ENCODE measurements around the gene PDXK. TPM values are rescaled to one million over a fixed set of nuclear protein-coding genes. Genes with fewer than 3 reads are reported as not detected.
"Not testable (repeated sequence)": the region's sequence is repeated elsewhere in the genome, so short reads cannot be mapped to it uniquely, and the experiment has no call there.

PDXK gene
- total RNA-seq, 6 experiments from 2014 or later, result 52.9 to 87.5 (median 58.9) TPM

- no peak overlapping the region for H3K27ac ChIP-seq
- H3K4me3 ChIP-seq, result no peak overlapping the region
- WGBS (ENCODE audit: insufficient coverage, low coverage, low lambda C conversion rate, missing lambda C conversion rate), result 94% methylated on average over 8 of the region's 27 CpGs
- intact Hi-C loops (cut with DNase I), result loop anchor here (10.0 kb wide), 2 partner anchors 50 to 60 kb away; no protein-coding TSS in a partner anchor
- no peaks in the 10 kb centered on the region for H3K27me3 ChIP-seq
- ATAC-seq, result no peak
- H3K9me3 ChIP-seq, result no peaks in the 10 kb centered on the region
- no peak for TF ChIP-seq POLR2A (IDR thresholded peaks at IDR 0.05)
- TF ChIP-seq CTCF (IDR thresholded peaks at IDR 0.05), result no peak
- H3K36me3 ChIP-seq, result peaks cover 0 to 27% (median 0%) of the 10 kb centered on the region in 4 donors
- no peaks in the 10 kb centered on the region for H3K4me1 ChIP-seq
- DNase-seq, result no peak
Observed at GRCh38 chr21:43694437-43695079, 24.4 kb upstream of the PDXK start.

- H3K27me3 ChIP-seq, result no peaks in the 10 kb centered on the region
- intact Hi-C loops (cut with DNase I), result loop anchor here (10.0 kb wide), 2 partner anchors 49 to 59 kb away; no protein-coding TSS in a partner anchor
- 95% methylated on average over 4 of the region's 17 CpGs for WGBS (ENCODE audit: insufficient coverage, low coverage, low lambda C conversion rate, missing lambda C conversion rate)
- H3K4me1 ChIP-seq, result no peaks in the 10 kb centered on the region
- DNase-seq (peak in 1 of 3 donors; percentile 2), ATAC-seq (peak in 1 of 4 donors; percentile 19)
- no peak overlapping the region for H3K4me3 ChIP-seq
- no peak overlapping the region for H3K27ac ChIP-seq
- H3K36me3 ChIP-seq, result peaks cover 0 to 13% (median 0%) of the 10 kb centered on the region in 4 donors
- no peaks in the 10 kb centered on the region for H3K9me3 ChIP-seq
- no peak for TF ChIP-seq CTCF (IDR thresholded peaks at IDR 0.05)
Observed at GRCh38 chr21:43696214-43696613, 22.7 kb upstream of the PDXK start.

- ATAC-seq, result no peak
- WGBS (ENCODE audit: insufficient coverage, low coverage, low lambda C conversion rate, missing lambda C conversion rate), result 95% methylated on average over 8 of the region's 11 CpGs
Observed at GRCh38 chr21:43697758-43698643, 20.9 kb upstream of the PDXK start.

GRCh38 chr21:43699492-43699777, 19.5 kb upstream of the PDXK start:
- not testable (repeated sequence) for H3K36me3 ChIP-seq, H3K27ac ChIP-seq, H3K4me1 ChIP-seq, H3K9me3 ChIP-seq, DNase-seq, ATAC-seq, H3K4me3 ChIP-seq, H3K27me3 ChIP-seq
- intact Hi-C loops (cut with DNase I), result loop anchor here (10.0 kb wide), 2 partner anchors 45 to 55 kb away; no protein-coding TSS in a partner anchor
- 61% methylated on average over 4 of the region's 5 CpGs for WGBS (ENCODE audit: insufficient coverage, low coverage, low lambda C conversion rate, missing lambda C conversion rate)

More at GRCh38 chr21:43697758-43698643, 20.9 kb upstream of the PDXK start:
- intact Hi-C loops (cut with DNase I), result loop anchor here (10.0 kb wide), 2 partner anchors 47 to 57 kb away; no protein-coding TSS in a partner anchor
- H3K27ac ChIP-seq, result no peak overlapping the region
- H3K4me3 ChIP-seq, result no peak overlapping the region
- peaks cover 0 to 7% (median 0%) of the 10 kb centered on the region in 4 donors for H3K36me3 ChIP-seq
- DNase-seq, result peak in 1 of 3 donors; percentile 2
- TF ChIP-seq CTCF (IDR thresholded peaks at IDR 0.05) (no peak), POLR2A (IDR thresholded peaks at IDR 0.05) (no peak)
- no peaks in the 10 kb centered on the region for H3K9me3 ChIP-seq
- H3K27me3 ChIP-seq, result no peaks in the 10 kb centered on the region
- peaks cover 0 to 3% (median 0%) of the 10 kb centered on the region in 4 donors for H3K4me1 ChIP-seq
